Adrenal gland (tissue), 12 donors: ENCODE measurements around the gene KIF5A. TPM values are rescaled to one million over a fixed set of nuclear protein-coding genes. Genes with fewer than 3 reads are reported as not detected.

Source experiments
- DNase-seq, 7 donors: peaks; one replicate each; pipeline ENCODE4 v3.0.0-alpha.2; 2019 to 2020
- H3K27ac ChIP-seq, 5 donors: fragments of 200-600 bp; sonication (generic) in 4 of 5; 1 replicate in 3 of 5; 2 replicates in 2 of 5; pipeline versions ENCODE4 v1.5.1 to v1.8.0; 2016 to 2020; ENCODE audit warnings: mild to moderate bottlenecking in 1 of 5
- H3K27me3 ChIP-seq: fragments of 200-600 bp; 2 replicates; pipeline ENCODE4 v1.8.0; 2021
- H3K36me3 ChIP-seq, 2 donors: fragments of 200-600 bp; replicated peaks in 1 of 2; 1 replicate in 1 of 2; 2 replicates in 1 of 2; pipeline versions ENCODE4 v1.5.1 to v1.8.0; 2018 to 2022
- H3K4me1 ChIP-seq, 2 donors: fragments of 200-600 bp; replicated peaks in 1 of 2; 1 replicate in 1 of 2; 2 replicates in 1 of 2; pipeline versions ENCODE4 v1.5.1 to v1.8.0; 2018 to 2021
- H3K4me3 ChIP-seq, 4 donors: fragments of 200-600 bp; sonication (generic) in 3 of 4; one replicate each; pipeline ENCODE4 v1.5.1; 2016 to 2018
- H3K9me3 ChIP-seq, 3 donors: fragments of 200-600 bp; sonication (generic) in 1 of 3; replicated peaks in 1 of 3; 1 replicate in 2 of 3; 2 replicates in 1 of 3; pipeline versions ENCODE4 v1.5.1 to v1.8.0; 2016 to 2021
- POLR2A ChIP-seq, 2 donors: fragments of 450-650 bp; IDR thresholded peaks; one replicate each; pipeline ENCODE4 v1.6.1; 2017; ENCODE audit warnings: antibody characterized with exemption in 2 of 2, mild to moderate bottlenecking in 2 of 2, moderate library complexity in 1 of 2
- WGBS, 4 donors: extraction: QIAGEN DNeasy Blood & Tissue Kit in 2 of 4; methylation state at CpG; one replicate each; pipeline versions ENCODE4 v1.1.5 to v1.1.7; 2013 to 2017; 5-methylcytosine and 5-hydroxymethylcytosine counted together
- intact Hi-C, 2 donors: fragments of 100-400 bp; cut with DNase I; formaldehyde crosslinking; loops; one replicate each; pipeline versions ENCODE4 v1.14.1 to v1.15.0; 2022 to 2023
- polyA plus RNA-seq, 3 donors: library from polyadenylated mRNA; stranded (reverse); fragments of 200-250 nt in 2 of 3; fragments of 350-450 nt in 1 of 3; fragmentation: Illumina TruSeq in 1 of 3; extraction: RNeasy Lipid Tissue Mini Kit (QIAGEN cat#74804) in 1 of 3; gene quantifications; one replicate each; pipeline ENCODE4 v1.2.3, GENCODE V29; 2013 to 2014
- total RNA-seq, 9 donors: library from RNA; depleted of rRNA in 4 of 9; stranded (reverse); fragments of >200 nt in 4 of 9; fragments of 120-200 nt in 1 of 9; fragmentation: NEBNext Ultra II Directional in 1 of 9; extraction: Animal tissue kit (Norgen Biotek cat#: 25700) in 1 of 9; gene quantifications; one replicate each; pipeline versions ENCODE4 v1.1.0 to v1.2.4, GENCODE V29; 2013 to 2023
- TF ChIP-seq, protein P1 (sequence below), 6 experiments: fragments of 450-650 bp in 4 of 6; fragments of 200-600 bp in 2 of 6; sonication (generic) in 1 of 6; IDR thresholded peaks; 1 replicate in 5 of 6; 2 replicates in 1 of 6; pipeline versions ENCODE4 v1.5.1 to v1.8.0; 2016 to 2021; ENCODE audit warnings: antibody characterized with exemption in 6 of 6, mild to moderate bottlenecking in 2 of 6, moderate library complexity in 1 of 6
- donor health status: healthy with polysubstance abuse.
- donor health status: Bipolar disorder and iron deficiency.
- donor health status: DM: yes; HTN: yes; CAD: no.
- donor health status: DM: no; HTN: no; CAD: no.
- donor health status: DM: no; HTN: no; CAD: no.
- donor health status: DM: yes; HTN: yes; CAD: no.

KIF5A gene
- total and polyA plus RNA-seq, 12 donors: 0.32 to 7.6 (median 2.1) TPM; not detected in 1

DNA sequence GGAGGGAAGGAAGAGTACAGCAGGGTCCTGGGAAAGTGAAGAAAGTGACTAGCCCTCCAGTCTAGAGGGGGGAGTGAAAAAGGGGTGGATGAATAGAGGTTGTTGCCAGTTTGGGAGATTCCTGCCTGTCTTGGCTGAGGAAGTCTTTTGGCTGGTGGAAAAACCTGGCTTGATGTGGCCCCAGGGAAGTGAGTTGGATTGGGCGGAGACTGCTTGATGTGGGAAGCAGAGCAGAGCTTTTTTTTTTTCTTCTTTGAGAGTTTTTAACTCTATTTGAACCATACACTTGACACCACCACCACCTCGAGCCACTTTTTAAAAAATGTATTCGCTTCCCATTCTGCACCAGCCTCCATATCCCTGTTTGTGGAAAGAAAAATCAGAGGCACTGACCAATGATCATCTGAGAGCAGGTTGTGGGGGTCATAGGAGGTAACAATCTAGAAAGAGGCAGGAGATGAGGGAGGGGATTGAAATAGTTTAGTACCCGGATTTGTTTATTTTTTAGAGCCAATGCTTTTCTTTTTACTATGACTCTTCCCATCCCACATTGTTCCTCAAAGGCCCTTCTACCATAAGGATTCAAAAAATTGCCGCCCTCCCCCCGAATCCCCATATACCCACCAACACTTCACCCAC lies 54.1 kb downstream of the KIF5A start:
- intact Hi-C loops: no loop called here
- Histone ChIP-seq H3K4me3 (peak overlapping the region in 3 of 4 donors; percentile 7 to 89 (median 64)), H3K4me1 (peaks cover 17 to 24% of the 10 kb centered on the region in 2 donors), H3K9me3 (no peaks in the 10 kb centered on the region), H3K36me3 (peaks cover 0 to 37% of the 10 kb centered on the region in 2 donors), H3K27ac (peak overlapping the region in 4 of 5 donors; percentile 66 to 96 (median 82)), H3K27me3 (no peaks in the 10 kb centered on the region)
- 18 to 23% (median 20%) methylated on average over 6 of the region's 6 CpGs for WGBS, 4 donors
- DNase-seq: peak; percentile 47 to 82 (median 69)
- TF ChIP-seq, protein P1, sequence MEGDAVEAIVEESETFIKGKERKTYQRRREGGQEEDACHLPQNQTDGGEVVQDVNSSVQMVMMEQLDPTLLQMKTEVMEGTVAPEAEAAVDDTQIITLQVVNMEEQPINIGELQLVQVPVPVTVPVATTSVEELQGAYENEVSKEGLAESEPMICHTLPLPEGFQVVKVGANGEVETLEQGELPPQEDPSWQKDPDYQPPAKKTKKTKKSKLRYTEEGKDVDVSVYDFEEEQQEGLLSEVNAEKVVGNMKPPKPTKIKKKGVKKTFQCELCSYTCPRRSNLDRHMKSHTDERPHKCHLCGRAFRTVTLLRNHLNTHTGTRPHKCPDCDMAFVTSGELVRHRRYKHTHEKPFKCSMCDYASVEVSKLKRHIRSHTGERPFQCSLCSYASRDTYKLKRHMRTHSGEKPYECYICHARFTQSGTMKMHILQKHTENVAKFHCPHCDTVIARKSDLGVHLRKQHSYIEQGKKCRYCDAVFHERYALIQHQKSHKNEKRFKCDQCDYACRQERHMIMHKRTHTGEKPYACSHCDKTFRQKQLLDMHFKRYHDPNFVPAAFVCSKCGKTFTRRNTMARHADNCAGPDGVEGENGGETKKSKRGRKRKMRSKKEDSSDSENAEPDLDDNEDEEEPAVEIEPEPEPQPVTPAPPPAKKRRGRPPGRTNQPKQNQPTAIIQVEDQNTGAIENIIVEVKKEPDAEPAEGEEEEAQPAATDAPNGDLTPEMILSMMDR (IDR thresholded peaks at IDR 0.05): peak in 1 of 6 experiments; percentile 3
- peak in 1 of 2 donors; percentile 6 for TF ChIP-seq POLR2A (IDR thresholded peaks at IDR 0.05)

DNA sequence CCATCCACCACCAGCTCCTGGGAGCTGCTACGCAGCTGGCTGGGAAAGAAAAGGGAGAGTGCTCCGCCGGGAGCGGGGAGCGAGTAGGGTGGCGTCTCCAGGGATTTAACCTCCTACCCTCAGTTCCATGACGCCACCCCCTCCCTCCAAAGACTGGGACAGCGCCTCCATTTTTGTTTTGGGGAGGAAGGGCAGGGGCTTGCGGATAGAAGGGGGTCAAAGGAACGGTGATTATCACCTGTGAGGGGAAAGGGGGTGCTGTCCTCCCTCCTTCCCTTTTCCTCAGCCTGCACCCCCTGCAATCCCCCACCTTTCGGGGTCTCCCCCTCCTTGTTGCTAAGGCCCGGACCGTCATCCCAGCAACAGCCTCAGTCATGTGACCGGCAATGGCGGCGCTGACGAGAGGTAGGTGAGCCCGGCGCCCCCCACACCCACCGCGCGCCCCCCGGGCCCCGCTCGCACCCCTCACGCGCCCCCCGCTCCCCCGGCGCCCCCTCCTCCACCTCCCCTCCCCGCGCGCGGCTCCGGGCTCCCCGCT lies 54.7 kb downstream of the KIF5A start, which contains the start of gene DTX3:
Gene DTX3, plus strand, starts transcription at position 371 of the 538 bp plus-strand sequence. CDS start 1,694 bp downstream, outside the sequence.
- Histone ChIP-seq H3K27ac (peak within 1 kb of the TSS in 4 of 5 donors; percentile 66 to 96 (median 82)), H3K36me3 (peaks cover 0 to 33% of the 10 kb centered on the region in 2 donors), H3K4me1 (peaks cover 17 to 24% of the 10 kb centered on the region in 2 donors), H3K4me3 (peak within 1 kb of the TSS; percentile 24 to 89 (median 54)), H3K9me3 (no peaks in the 10 kb centered on the region), H3K27me3 (no peaks in the 10 kb centered on the region)
- WGBS, 4 donors: 1 to 3% (median 1%) methylated on average over 11 to 36 of the region's 36 CpGs
- TF ChIP-seq, protein P1 (IDR thresholded peaks at IDR 0.05): no peak
- TF ChIP-seq POLR2A (IDR thresholded peaks at IDR 0.05): no peak
- peak; percentile 37 to 70 (median 53) for DNase-seq
- intact Hi-C loops: no loop called here

DNA sequence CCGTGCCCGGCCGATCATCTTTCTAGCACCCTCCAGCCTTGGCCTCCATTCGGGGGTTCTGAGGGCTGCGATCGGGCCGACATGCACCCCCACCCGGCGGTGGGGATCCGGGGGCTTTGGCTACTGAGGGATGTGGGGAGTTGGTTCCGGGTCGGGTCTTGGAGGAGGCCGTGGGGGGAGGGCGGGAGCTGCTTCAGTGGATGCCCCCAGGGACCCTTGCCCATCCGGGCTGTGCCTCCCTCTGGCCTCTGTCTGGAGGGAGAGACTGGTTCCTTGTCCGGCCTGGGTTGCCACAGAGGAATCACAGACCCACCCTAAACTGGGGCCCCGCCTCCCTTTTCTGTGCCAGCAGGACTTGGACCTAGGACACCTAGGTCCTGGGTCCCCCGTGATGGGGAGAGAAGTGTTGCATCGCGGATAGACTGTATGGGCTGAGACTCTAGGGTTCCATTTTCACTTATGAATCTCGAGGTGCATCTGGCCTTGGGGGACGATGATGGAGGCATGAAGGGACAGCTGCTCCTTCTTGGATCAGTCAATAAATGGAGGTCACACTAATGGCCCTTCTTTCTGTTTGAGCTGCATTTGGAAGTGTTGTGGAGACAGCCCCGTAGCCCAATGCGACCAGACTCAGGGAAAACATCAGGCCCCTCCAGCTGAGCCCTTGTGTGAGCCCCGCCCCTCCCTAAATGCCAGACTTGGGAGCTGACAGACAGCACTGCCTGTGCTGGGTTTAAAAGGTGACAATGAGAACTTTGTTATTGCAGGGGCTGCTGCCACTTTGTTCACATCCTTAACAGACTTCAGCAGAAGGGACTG lies 55.4 kb downstream of the KIF5A start:
- H3K4me1 ChIP-seq: peaks cover 17 to 24% of the 10 kb centered on the region in 2 donors
- peak in 2 of 7 donors; percentile 43 to 58 for DNase-seq
- WGBS, 4 donors: 5 to 65% (median 14%) methylated on average over 3 to 25 of the region's 25 CpGs
- no peaks in the 10 kb centered on the region for H3K9me3 ChIP-seq
- intact Hi-C loops: no loop called here
- H3K27ac ChIP-seq: peak overlapping the region in 4 of 5 donors; percentile 66 to 96 (median 82)
- H3K36me3 ChIP-seq: peaks cover 0 to 31% of the 10 kb centered on the region in 2 donors
- TF ChIP-seq, protein P1 (IDR thresholded peaks at IDR 0.05): no peak
- peak in 1 of 2 donors; percentile 19 for TF ChIP-seq POLR2A (IDR thresholded peaks at IDR 0.05)
- H3K4me3 ChIP-seq: peak overlapping the region; percentile 24 to 89 (median 54)
- H3K27me3 ChIP-seq: no peaks in the 10 kb centered on the region
